GM19328 (cell line): Measurements from ENCODE around the gene IAH1.

Source experiments
- ATAC-seq: cut with Tn5 transposase; IDR thresholded peaks from one replicate; pipeline ENCODE4 v1.9.1; 2021; ENCODE audit warnings: mild to moderate bottlenecking, moderate library complexity; ENCODE audit not compliant: unreplicated experiment

Gene IAH1

GRCh38 chr2:9525266-9525665 is 50.9 kb downstream of the IAH1 start:
- no peak for ATAC-seq

GRCh38 chr2:9527995-9528787 is 53.8 kb downstream of the IAH1 start:
- ATAC-seq = no peak

GRCh38 chr2:9532421-9532820 is 58.1 kb downstream of the IAH1 start:
- ATAC-seq = no peak

- ATAC-seq = no peak
These were observed 59.3 kb downstream of the IAH1 start for GRCh38 chr2:9533663-9534062.

- ATAC-seq = no peak
These were observed 60.8 kb downstream of the IAH1 start for GRCh38 chr2:9535177-9535576.

GRCh38 chr2:9536504-9536903 is 62.2 kb downstream of the IAH1 start:
- no peak for ATAC-seq

GRCh38 chr2:9538000-9538507 is 63.7 kb downstream of the IAH1 start:
- no peak for ATAC-seq
